Stomach (tissue), 4 donors: Measurements from ENCODE around the gene LSM4.

Experiments
- CTCF ChIP-seq, 7 experiments: fragments of 450-650 bp in 4 of 7; fragments of 200-600 bp in 3 of 7; sonication (generic) in 3 of 7; IDR thresholded peaks; one replicate each; pipeline ENCODE4 v1.5.1; 2016 to 2019; ENCODE audit warnings: antibody characterized with exemption in 7 of 7, control low read depth in 2 of 7, mild to moderate bottlenecking in 1 of 7
- POLR2A ChIP-seq, 4 donors: fragments of 450-650 bp; IDR thresholded peaks; one replicate each; pipeline ENCODE4 v1.6.1; 2016; ENCODE audit warnings: antibody characterized with exemption in 4 of 4, control low read depth in 2 of 4, mild to moderate bottlenecking in 1 of 4, moderate library complexity in 1 of 4

- no peak for TF ChIP-seq POLR2A (IDR thresholded peaks at IDR 0.05)
- no peak for TF ChIP-seq CTCF (IDR thresholded peaks at IDR 0.05)
Observed at GRCh38 chr19:18364826-18365528, 42.1 kb upstream of the LSM4 start.
